ENCODE results near the gene TRAPPC13. TPM values are rescaled to one million over a fixed set of nuclear protein-coding genes. Genes with fewer than 3 reads are reported as not detected.

The TRAPPC13 gene
- total and polyA plus RNA-seq, 2 experiments from 2014 or later, result 16.3 to 20.1 TPM

DNA sequence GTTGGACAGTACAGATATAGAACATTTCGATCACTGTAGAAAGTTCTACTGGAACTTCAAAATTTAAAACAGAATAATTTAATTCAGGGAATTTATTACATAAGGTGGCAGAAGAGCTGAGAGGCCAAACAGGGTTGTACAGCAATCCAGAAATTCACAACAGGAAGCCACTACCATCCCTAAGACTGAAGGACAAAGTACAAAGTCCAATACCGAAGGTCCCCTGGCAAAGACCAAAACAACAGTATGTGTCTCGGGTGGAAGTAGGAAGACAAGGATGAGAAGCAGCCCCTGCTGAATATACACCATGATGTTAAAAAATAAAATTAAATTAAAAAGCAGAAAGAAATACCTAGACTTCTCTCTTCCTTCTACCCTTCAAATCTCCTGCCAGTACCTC is 77.2 kb downstream of the TRAPPC13 start (continued):
- TF ChIP-seq, protein P1, sequence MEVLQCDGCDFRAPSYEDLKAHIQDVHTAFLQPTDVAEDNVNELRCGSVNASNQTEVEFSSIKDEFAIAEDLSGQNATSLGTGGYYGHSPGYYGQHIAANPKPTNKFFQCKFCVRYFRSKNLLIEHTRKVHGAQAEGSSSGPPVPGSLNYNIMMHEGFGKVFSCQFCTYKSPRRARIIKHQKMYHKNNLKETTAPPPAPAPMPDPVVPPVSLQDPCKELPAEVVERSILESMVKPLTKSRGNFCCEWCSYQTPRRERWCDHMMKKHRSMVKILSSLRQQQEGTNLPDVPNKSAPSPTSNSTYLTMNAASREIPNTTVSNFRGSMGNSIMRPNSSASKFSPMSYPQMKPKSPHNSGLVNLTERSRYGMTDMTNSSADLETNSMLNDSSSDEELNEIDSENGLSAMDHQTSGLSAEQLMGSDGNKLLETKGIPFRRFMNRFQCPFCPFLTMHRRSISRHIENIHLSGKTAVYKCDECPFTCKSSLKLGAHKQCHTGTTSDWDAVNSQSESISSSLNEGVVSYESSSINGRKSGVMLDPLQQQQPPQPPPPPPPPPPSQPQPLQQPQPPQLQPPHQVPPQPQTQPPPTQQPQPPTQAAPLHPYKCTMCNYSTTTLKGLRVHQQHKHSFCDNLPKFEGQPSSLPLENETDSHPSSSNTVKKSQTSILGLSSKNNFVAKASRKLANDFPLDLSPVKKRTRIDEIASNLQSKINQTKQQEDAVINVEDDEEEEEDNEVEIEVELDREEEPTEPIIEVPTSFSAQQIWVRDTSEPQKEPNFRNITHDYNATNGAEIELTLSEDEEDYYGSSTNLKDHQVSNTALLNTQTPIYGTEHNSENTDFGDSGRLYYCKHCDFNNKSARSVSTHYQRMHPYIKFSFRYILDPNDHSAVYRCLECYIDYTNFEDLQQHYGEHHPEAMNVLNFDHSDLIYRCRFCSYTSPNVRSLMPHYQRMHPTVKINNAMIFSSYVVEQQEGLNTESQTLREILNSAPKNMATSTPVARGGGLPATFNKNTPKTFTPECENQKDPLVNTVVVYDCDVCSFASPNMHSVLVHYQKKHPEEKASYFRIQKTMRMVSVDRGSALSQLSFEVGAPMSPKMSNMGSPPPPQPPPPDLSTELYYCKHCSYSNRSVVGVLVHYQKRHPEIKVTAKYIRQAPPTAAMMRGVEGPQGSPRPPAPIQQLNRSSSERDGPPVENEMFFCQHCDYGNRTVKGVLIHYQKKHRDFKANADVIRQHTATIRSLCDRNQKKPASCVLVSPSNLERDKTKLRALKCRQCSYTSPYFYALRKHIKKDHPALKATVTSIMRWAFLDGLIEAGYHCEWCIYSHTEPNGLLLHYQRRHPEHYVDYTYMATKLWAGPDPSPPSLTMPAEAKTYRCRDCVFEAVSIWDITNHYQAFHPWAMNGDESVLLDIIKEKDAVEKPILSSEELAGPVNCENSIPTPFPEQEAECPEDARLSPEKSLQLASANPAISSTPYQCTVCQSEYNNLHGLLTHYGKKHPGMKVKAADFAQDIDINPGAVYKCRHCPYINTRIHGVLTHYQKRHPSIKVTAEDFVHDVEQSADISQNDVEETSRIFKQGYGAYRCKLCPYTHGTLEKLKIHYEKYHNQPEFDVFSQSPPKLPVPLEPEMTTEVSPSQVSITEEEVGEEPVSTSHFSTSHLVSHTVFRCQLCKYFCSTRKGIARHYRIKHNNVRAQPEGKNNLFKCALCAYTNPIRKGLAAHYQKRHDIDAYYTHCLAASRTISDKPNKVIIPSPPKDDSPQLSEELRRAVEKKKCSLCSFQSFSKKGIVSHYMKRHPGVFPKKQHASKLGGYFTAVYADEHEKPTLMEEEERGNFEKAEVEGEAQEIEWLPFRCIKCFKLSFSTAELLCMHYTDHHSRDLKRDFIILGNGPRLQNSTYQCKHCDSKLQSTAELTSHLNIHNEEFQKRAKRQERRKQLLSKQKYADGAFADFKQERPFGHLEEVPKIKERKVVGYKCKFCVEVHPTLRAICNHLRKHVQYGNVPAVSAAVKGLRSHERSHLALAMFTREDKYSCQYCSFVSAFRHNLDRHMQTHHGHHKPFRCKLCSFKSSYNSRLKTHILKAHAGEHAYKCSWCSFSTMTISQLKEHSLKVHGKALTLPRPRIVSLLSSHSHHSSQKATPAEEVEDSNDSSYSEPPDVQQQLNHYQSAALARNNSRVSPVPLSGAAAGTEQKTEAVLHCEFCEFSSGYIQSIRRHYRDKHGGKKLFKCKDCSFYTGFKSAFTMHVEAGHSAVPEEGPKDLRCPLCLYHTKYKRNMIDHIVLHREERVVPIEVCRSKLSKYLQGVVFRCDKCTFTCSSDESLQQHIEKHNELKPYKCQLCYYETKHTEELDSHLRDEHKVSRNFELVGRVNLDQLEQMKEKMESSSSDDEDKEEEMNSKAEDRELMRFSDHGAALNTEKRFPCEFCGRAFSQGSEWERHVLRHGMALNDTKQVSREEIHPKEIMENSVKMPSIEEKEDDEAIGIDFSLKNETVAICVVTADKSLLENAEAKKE (CRISPR knock-in tag; IDR thresholded peaks at IDR 0.05), result no peak
- TF ChIP-seq, protein P2, sequence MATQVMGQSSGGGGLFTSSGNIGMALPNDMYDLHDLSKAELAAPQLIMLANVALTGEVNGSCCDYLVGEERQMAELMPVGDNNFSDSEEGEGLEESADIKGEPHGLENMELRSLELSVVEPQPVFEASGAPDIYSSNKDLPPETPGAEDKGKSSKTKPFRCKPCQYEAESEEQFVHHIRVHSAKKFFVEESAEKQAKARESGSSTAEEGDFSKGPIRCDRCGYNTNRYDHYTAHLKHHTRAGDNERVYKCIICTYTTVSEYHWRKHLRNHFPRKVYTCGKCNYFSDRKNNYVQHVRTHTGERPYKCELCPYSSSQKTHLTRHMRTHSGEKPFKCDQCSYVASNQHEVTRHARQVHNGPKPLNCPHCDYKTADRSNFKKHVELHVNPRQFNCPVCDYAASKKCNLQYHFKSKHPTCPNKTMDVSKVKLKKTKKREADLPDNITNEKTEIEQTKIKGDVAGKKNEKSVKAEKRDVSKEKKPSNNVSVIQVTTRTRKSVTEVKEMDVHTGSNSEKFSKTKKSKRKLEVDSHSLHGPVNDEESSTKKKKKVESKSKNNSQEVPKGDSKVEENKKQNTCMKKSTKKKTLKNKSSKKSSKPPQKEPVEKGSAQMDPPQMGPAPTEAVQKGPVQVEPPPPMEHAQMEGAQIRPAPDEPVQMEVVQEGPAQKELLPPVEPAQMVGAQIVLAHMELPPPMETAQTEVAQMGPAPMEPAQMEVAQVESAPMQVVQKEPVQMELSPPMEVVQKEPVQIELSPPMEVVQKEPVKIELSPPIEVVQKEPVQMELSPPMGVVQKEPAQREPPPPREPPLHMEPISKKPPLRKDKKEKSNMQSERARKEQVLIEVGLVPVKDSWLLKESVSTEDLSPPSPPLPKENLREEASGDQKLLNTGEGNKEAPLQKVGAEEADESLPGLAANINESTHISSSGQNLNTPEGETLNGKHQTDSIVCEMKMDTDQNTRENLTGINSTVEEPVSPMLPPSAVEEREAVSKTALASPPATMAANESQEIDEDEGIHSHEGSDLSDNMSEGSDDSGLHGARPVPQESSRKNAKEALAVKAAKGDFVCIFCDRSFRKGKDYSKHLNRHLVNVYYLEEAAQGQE (IDR thresholded peaks at IDR 0.05; ENCODE audit: unreplicated experiment), result no peak
- TF ChIP-seq, protein P3, sequence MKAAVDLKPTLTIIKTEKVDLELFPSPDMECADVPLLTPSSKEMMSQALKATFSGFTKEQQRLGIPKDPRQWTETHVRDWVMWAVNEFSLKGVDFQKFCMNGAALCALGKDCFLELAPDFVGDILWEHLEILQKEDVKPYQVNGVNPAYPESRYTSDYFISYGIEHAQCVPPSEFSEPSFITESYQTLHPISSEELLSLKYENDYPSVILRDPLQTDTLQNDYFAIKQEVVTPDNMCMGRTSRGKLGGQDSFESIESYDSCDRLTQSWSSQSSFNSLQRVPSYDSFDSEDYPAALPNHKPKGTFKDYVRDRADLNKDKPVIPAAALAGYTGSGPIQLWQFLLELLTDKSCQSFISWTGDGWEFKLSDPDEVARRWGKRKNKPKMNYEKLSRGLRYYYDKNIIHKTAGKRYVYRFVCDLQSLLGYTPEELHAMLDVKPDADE (IDR thresholded peaks at IDR 0.05), result no peak
- TF ChIP-seq CREB1 (CRISPR knock-in tag; IDR thresholded peaks at IDR 0.05; ENCODE audit: low read depth) (no peak), NANOG (IDR thresholded peaks at IDR 0.05; ENCODE audit: borderline replicate concordance) (no peak), ZNF114 (CRISPR knock-in tag; IDR thresholded peaks at IDR 0.05) (no peak), EZH2 (IDR thresholded peaks at IDR 0.05; ENCODE audit: low read depth, unreplicated experiment) (no peak), STAT1 (IDR thresholded peaks at IDR 0.05; ENCODE audit: unreplicated experiment) (no peak), EZH2phosphoT487 (IDR thresholded peaks at IDR 0.05; ENCODE audit: unreplicated experiment) (no peak)

All from GM23338 (cell line).